Spinal cord (tissue), 10 donors: ENCODE data around the gene PCDHGB7. TPM values are rescaled to one million over a fixed set of nuclear protein-coding genes. Genes with fewer than 3 reads are reported as not detected.
"Not testable (repeated sequence)": the region's sequence is repeated elsewhere in the genome, so short reads cannot be mapped to it uniquely, and the experiment has no call there.

Source experiments
- DNase-seq, 6 donors: peaks; one replicate each; pipeline versions ENCODE4 v3.0.0 to v3.0.0-alpha.2; 2013 to 2015; ENCODE audit warnings: low spot score in 6 of 6, low read depth in 4 of 6
- H3K27ac ChIP-seq: one replicate; pipeline ENCODE4 v1.5.1; 2013; ENCODE audit warnings: low read depth, low read length, control low read depth
- H3K27me3 ChIP-seq: one replicate; pipeline ENCODE4 v1.6.1; 2013; ENCODE audit warnings: low read length; ENCODE audit not compliant: control insufficient read depth, insufficient read depth
- H3K36me3 ChIP-seq: one replicate; pipeline ENCODE4 v1.6.1; 2013; ENCODE audit warnings: low read length; ENCODE audit not compliant: control insufficient read depth, insufficient read depth
- H3K4me1 ChIP-seq: one replicate; pipeline ENCODE4 v1.6.1; 2013; ENCODE audit warnings: low read length; ENCODE audit not compliant: control insufficient read depth, insufficient read depth
- H3K4me3 ChIP-seq: one replicate; pipeline ENCODE4 v1.5.1; 2013; ENCODE audit warnings: low read depth, low read length, control low read depth
- H3K9me3 ChIP-seq: one replicate; pipeline ENCODE4 v1.6.1; 2013; ENCODE audit warnings: low read length; ENCODE audit not compliant: control insufficient read depth, insufficient read depth
- WGBS: methylation state at CpG from one replicate; pipeline ENCODE4 v1.1.5; 2013; ENCODE audit warnings: missing lambda C conversion rate; ENCODE audit not compliant: insufficient coverage; 5-methylcytosine and 5-hydroxymethylcytosine counted together
- long read RNA-seq, 4 donors: transcript quantifications; one replicate each; lab custom pipeline, GENCODE V29; 2026
- polyA plus RNA-seq, 2 donors: library from polyadenylated mRNA; unstranded; fragments of 120-200 nt; gene quantifications; one replicate each; pipeline ENCODE4 v1.2.1, GENCODE V29; 2013; ENCODE audit not compliant: insufficient read length in 2 of 2
- total RNA-seq, 2 donors: library from RNA; depleted of rRNA in 1 of 2; stranded (reverse); fragments of 120-200 nt in 1 of 2; fragments of >200 nt in 1 of 2; gene quantifications; one replicate each; pipeline versions ENCODE4 v1.2.3 to v1.2.4, GENCODE V29; 2013 to 2014
- donor health status: healthy.

PCDHGB7 gene
- total RNA-seq: 10 to 100 TPM; 13.7 to 14.3 TPM
- 10 to 100 TPM; 35.8 to 47.2 TPM for polyA plus RNA-seq
- long read RNA-seq, donor 1, full-length matches to known transcripts: 18 of 18 reads
- long read RNA-seq, donor 1, partial matches to known transcripts: 0 of 18 reads
- long read RNA-seq, donor 1, other reads (novel, unspliced or antisense): 0 of 18 reads
- long read RNA-seq, donor 2, full-length matches to known transcripts: 22 of 22 reads
- long read RNA-seq, donor 2, partial matches to known transcripts: 0 of 22 reads
- long read RNA-seq, donor 2, other reads (novel, unspliced or antisense): 0 of 22 reads
- long read RNA-seq, donor 3, full-length matches to known transcripts: 14 of 14 reads
- long read RNA-seq, donor 3, partial matches to known transcripts: 0 of 14 reads
- long read RNA-seq, donor 3, other reads (novel, unspliced or antisense): 0 of 14 reads
- long read RNA-seq, donor 4, transcript PCDHGB7-202 (1 exons, 2,785 nt): major isoform, 6 of 6 reads
- long read RNA-seq, donor 4, partial matches to known transcripts: 0 of 6 reads
- long read RNA-seq, donor 4, other reads (novel, unspliced or antisense): 0 of 6 reads

DNA sequence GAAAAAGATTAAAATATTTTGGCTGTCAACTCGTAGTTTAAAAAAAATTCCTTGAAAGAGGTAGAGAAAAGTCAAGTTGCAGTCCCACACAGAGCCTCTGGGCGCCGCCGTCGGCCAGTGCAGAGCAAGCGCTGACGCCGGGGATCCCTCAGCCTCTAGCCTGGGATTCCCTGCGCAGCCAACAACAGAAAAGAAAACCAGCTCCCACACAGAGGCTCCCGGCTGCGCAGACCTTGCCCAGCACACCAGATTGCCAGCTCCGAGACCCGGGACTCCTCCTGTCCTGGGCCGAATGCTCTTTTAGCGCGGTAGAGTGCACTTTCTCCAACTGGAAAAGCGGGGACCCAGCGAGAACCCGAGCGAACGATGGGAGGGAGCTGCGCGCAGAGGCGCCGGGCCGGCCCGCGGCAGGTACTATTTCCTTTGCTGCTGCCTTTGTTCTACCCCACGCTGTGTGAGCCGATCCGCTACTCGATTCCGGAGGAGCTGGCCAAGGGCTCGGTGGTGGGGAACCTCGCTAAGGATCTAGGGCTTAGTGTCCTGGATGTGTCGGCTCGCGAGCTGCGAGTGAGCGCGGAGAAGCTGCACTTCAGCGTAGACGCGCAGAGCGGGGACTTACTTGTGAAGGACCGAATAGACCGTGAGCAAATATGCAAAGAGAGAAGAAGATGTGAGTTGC, at the start of gene PCDHGB7:
PCDHGB7 (plus strand) TSS at position 184 of the 679 bp plus-strand sequence; CDS start at position 367, 183 bp downstream.
- 9% methylated on average over 36 of the region's 47 CpGs for WGBS
- H3K36me3 ChIP-seq: peaks cover 29% of the 10 kb centered on the region

DNA sequence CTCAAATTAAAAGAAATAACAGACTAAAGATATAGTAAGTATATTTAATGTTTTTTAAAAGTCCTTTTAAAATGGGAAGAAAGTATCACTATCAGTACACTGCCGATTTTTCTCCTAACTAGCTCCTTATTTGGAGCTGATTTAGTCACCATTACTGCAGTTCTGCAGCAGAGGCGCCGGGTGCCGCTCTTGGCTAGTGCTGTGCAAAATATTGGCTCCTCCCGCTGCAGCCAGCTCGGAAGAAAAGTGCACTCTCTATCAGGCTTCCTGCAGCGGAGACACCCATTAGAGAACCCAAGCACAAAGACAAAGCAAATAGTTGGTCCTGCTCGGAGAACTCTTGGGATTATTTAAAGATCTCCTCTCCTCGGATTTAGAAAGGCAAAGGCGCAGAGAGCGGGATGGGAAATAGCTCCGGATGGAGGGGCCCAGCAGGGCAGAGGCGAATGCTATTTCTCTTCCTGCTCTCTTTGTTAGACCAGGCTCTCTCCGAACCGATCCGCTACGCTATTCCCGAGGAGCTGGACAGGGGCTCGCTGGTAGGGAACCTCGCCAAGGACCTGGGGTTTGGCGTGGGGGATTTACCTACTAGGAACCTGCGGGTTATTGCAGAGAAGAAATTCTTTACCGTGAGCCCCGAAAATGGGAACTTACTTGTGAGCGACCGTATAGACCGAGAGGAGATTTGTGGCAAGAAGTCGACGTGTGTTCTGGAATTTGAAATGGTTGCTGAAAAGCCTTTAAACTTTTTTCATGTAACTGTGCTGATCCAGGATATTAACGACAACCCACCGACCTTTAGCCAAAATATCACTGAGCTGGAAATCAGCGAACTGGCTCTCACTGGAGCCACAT, 47.3 kb upstream of the PCDHGB7 start, which contains the start of gene PCDHGB3:
PCDHGB3 (plus strand) TSS at position 249 of the 855 bp plus-strand sequence; CDS start at position 402, 153 bp downstream.
- Histone ChIP-seq H3K27me3 (no peaks in the 10 kb centered on the region), H3K9me3 (peaks cover 48% of the 10 kb centered on the region), H3K36me3 (peaks cover 10% of the 10 kb centered on the region), H3K27ac (no peak within 1 kb of the TSS), H3K4me3 (no peak within 1 kb of the TSS), H3K4me1 (peaks cover 12% of the 10 kb centered on the region)
- peak in 2 of 6 donors; percentile 22 to 29 for DNase-seq
- WGBS: 18% methylated on average over 30 of the region's 32 CpGs

More for the DNA sequence above, at the start of gene PCDHGB7:
- DNase-seq: peak in 2 of 6 donors; percentile 73 to 78
- not testable (repeated sequence) for H3K27me3 ChIP-seq
- Histone ChIP-seq H3K27ac (peak within 1 kb of the TSS; percentile 57), H3K4me1 (peaks cover 19% of the 10 kb centered on the region), H3K4me3 (peak within 1 kb of the TSS; percentile 32), H3K9me3 (peaks cover 73% of the 10 kb centered on the region)

DNA sequence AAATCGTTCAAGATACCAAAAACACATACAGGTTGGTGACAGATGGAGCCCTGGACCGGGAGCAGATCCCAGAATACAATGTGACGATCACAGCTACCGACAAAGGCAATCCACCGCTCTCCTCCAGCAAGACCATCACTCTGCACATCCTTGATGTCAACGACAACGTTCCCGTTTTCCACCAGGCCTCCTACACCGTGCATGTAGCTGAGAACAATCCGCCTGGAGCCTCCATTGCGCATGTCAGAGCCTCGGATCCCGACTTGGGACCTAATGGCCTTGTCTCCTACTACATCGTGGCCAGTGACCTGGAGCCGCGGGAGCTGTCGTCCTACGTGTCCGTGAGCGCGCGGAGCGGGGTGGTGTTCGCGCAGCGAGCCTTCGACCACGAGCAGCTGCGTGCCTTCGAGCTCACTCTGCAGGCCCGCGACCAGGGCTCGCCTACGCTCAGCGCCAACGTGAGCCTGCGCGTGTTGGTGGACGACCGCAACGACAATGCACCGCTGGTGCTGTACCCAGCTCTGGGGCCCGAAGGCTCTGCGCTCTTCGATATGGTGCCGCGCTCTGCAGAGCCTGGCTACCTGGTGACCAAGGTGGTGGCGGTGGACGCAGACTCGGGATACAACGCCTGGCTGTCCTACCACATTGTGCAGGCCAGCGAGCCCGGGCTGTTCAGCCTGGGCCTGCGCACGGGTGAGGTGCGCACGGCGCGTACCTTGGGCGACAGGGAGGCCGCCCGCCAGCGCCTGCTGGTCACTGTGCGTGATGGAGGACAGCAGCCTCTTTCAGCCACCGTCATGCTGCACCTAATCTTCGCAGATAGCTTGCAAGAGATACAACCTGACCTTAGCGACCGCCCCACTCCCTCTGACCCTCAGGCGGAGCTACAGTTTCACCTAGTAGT, 45.7 kb upstream of the PCDHGB7 start:
- peaks cover 51% of the 10 kb centered on the region for H3K9me3 ChIP-seq
- H3K27me3 ChIP-seq: no peaks in the 10 kb centered on the region
- H3K36me3 ChIP-seq: peaks cover 19% of the 10 kb centered on the region
- WGBS: 22% methylated on average over 69 of the region's 69 CpGs
- DNase-seq: no peak
- no peak overlapping the region for H3K4me3 ChIP-seq
- no peak overlapping the region for H3K27ac ChIP-seq
- H3K4me1 ChIP-seq: peaks cover 12% of the 10 kb centered on the region

DNA sequence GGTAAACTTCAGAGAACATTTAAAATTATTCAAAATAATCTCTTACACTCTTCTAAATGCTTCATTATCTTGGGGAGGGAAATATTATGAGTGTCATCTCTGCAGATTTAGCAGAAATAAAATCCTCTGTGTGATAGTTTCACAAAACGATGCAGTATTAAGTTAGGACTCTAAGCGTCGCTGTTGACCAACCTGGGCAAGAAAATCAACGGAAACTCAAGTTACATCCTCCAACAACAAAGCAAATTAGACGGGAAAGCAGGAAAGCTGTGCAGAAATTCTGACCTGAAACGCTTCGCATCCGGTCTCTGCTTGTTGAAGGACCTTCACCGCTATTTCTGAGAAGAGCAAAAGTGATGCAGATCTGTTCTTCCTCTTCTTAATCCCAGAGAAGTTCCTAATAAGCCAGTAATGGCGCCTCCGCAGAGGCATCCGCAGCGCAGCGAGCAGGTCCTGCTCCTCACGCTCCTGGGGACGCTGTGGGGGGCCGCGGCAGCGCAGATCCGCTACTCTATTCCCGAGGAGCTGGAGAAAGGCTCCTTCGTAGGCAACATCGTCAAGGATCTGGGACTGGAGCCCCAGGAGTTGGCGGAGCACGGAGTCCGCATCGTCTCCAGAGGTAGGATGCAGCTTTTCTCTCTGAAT, 43.7 kb upstream of the PCDHGB7 start, which contains the start of gene PCDHGA6:
PCDHGA6 (plus strand) TSS at position 219 of the 645 bp plus-strand sequence; CDS start at position 412, 193 bp downstream.
- WGBS: 10% methylated on average over 27 of the region's 27 CpGs
- peak within 1 kb of the TSS; percentile 20 for H3K4me3 ChIP-seq
- peaks cover 53% of the 10 kb centered on the region for H3K9me3 ChIP-seq
- no peaks in the 10 kb centered on the region for H3K27me3 ChIP-seq
- no peak within 1 kb of the TSS for H3K27ac ChIP-seq
- H3K4me1 ChIP-seq: peaks cover 12% of the 10 kb centered on the region
- peaks cover 19% of the 10 kb centered on the region for H3K36me3 ChIP-seq
- peak in 2 of 6 donors; percentile 51 to 70 for DNase-seq

DNA sequence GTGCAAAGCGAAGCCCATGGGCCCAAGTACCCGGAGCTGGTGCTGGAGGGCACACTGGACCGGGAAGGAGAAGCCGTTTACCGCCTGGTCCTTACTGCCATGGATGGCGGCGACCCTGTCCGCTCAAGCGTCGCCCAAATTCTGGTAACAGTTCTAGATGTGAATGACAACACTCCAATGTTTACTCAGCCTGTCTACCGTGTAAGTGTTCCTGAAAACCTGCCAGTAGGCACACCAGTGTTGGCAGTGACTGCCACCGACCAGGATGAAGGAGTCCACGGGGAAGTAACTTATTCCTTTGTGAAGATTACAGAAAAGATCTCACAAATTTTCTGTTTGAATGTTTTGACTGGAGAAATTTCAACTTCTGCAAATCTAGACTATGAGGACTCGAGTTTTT, 42.9 kb upstream of the PCDHGB7 start:
- Histone ChIP-seq H3K9me3 (peaks cover 59% of the 10 kb centered on the region), H3K27ac (no peak overlapping the region), H3K27me3 (no peaks in the 10 kb centered on the region), H3K36me3 (peaks cover 19% of the 10 kb centered on the region), H3K4me3 (no peak overlapping the region), H3K4me1 (peaks cover 12% of the 10 kb centered on the region)
- 56% methylated on average over 14 of the region's 14 CpGs for WGBS
- no peak for DNase-seq

DNA sequence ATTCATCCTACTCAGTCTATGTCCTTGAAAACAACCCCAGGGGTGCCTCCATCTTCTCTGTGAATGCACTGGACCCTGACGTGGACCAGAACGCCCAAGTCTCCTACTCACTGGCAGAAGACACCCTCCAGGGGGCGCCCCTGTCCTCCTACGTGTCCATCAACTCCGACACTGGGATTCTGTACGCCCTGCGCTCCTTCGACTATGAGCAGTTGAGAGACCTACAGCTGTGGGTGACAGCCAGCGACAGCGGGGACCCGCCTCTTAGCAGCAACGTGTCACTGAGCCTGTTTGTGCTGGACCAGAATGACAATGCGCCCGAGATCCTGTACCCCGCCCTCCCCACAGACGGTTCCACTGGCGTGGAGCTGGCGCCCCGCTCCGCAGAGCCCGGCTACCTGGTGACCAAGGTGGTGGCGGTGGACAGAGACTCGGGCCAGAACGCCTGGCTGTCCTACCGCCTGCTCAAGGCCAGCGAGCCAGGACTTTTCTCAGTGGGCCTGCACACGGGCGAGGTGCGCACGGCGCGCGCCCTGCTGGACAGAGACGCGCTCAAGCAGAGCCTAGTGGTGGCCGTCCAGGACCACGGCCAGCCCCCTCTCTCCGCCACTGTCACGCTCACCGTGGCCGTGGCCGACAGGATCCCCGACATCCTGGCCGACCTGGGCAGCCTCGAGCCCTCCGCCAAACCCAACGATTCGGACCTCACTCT, 41.9 kb upstream of the PCDHGB7 start:
- DNase-seq, H3K27me3 ChIP-seq, H3K4me3 ChIP-seq, H3K27ac ChIP-seq: not testable (repeated sequence)
- Histone ChIP-seq H3K36me3 (peaks cover 19% of the 10 kb centered on the region), H3K9me3 (peaks cover 57% of the 10 kb centered on the region), H3K4me1 (peaks cover 12% of the 10 kb centered on the region)
- 34% methylated on average over 35 of the region's 48 CpGs for WGBS

DNA sequence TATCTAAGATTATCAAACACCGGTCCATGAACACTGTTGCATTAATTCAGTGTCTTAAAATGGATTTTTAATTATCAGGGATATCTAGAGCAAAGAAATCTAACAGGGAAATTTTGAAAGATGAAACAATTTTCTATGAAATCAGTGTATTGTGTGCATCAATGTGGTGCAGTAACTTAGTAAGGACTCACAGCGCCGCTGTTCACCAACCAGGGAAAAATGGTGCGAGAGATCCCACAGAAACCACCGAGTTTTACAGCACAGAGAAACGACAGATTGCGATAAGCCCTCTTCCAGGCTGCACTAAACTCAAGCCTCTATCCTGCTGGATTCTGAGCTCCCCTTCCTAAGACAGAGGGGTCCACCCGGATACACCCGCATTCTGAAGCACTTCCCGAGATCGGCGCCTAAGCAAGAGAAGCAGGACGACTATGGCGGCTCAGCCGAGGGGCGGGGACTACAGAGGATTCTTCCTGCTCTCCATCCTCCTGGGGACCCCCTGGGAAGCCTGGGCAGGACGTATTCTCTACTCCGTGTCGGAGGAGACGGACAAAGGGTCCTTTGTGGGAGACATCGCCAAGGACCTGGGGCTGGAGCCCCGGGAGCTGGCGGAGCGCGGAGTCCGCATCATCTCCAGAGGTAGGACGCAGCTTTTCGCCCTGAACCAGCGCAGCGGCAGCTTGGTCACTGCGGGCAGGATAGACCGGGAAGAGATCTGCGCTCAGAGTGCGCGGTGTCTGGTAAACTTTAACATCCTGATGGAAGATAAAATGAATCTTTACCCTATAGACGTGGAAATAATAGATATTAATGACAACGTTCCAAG, 34.8 kb upstream of the PCDHGB7 start, which contains the start of gene PCDHGA7:
PCDHGA7 (plus strand) TSS at position 274 of the 826 bp plus-strand sequence; CDS start at position 432, 158 bp downstream.
- Histone ChIP-seq H3K27ac (no peak within 1 kb of the TSS), H3K9me3 (peaks cover 51% of the 10 kb centered on the region), H3K4me3 (no peak within 1 kb of the TSS), H3K36me3 (peaks cover 11% of the 10 kb centered on the region), H3K4me1 (no peaks in the 10 kb centered on the region), H3K27me3 (no peaks in the 10 kb centered on the region)
- 10% methylated on average over 31 of the region's 37 CpGs for WGBS
- DNase-seq: peak in 2 of 6 donors; percentile 9 to 10
